Measurements from ENCODE around the gene RFX4.

The RFX4 gene

DNA sequence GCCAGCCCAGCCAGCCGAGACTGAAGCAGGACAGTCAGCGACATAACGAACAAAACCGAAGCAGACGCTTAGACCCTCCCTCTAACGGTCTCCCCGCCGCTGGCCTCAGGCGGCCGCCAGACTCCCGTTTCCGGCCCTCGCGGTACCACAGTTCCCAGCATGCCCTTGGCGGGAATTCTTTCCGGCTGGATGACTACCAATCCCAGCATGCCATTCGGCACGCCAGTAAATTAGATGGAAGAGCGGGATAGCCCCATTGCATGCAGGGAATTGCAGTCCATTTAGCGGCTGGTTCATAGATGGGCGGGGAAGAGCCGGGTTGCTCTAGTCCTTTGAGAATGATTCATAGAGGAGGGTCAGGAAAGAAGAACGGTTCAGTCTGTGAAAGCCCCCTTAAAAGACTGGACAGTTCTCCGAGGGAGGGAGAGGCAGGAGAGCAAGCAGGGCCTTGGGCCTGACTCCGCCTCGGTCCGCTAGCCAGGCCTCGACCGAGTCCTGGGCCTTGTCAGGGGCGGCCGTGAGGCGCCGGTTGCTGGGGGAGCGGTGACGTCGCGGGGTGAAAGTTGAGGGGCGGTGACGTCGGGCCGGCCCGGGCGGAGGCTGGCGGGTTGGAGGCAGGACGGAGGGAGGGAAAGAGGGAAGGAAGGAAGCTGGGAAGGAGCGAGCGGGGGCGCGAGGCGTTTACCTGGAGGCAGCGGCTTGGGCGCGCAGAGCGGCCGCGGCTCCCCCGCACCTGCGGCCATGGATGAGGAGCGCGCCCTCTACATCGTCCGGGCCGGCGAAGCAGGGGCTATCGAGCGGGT, 191.4 kb downstream of the RFX4 start, which contains the start of gene RIC8B:
Gene RIC8B (plus strand): TSS at position 678 of the 803 bp plus-strand sequence. CDS start 64 bp downstream, at position 742.
- Histone ChIP-seq H3K4me3 (peak within 1 kb of the TSS; percentile 95), H3K27ac (peak within 1 kb of the TSS; percentile 97), H3K36me3 (ENCODE audit: insufficient read depth, low read length) (no peaks in the 10 kb centered on the region; the same call in 1 of the 2 replicates), H3K9me3 (ENCODE audit: low read depth, low read length) (no peaks in the 10 kb centered on the region), H3K9ac (ENCODE audit: insufficient read length) (peak within 1 kb of the TSS; percentile 93)
- TF ChIP-seq FOXP2 (optimal IDR thresholded peaks at IDR 0.05; ENCODE audit: control extremely low read depth, extremely low read length, insufficient read depth) = no peak
- peak; percentile 77 for TF ChIP-seq POLR2AphosphoS5 (IDR thresholded peaks at IDR 0.05; ENCODE audit: borderline replicate concordance, low read depth, low read length)
- DNase-seq (ENCODE audit: low read depth, low spot score) = peak; percentile 90

DNA sequence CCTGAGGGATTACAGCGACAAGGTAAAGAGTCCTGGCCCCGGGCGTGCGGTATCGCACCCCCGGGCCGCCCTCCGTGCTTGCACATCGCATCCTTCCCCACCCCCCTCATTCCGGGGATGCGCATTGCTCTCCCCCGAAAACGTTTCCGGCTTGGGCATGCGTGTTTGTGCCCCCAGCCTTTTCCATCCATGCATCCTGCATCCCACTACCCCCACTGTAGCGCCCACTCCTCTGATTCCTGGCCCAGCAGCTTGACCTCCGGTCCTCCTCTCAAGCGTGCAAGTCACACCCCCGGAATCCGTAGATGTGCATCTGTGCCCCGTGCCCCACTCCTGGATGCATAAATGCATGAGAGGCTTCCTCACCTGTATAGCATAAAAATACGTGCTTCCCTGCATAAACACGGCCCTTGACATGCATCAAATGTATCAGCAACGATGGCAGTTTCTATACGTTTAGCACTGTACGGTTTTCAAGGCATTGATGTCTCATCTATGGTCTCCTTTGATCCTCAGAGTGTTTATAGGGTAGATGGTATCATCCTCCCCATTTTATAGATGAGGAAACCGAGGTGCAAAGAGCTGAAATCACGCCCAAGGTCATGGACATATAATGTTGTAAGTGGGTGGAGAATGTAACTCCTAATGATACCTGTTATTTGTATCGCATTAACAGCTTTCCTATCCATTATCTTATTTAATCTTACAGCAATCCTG, 192.2 kb downstream of the RFX4 start:
- TF ChIP-seq POLR2AphosphoS5 (IDR thresholded peaks at IDR 0.05; ENCODE audit: borderline replicate concordance, low read depth, low read length) (no peak), FOXP2 (optimal IDR thresholded peaks at IDR 0.05; ENCODE audit: control extremely low read depth, extremely low read length, insufficient read depth) (no peak), EZH2 (IDR thresholded peaks at IDR 0.05) (no peak)
- H3K27ac ChIP-seq = no peak overlapping the region; the same call in 1 of the 2 replicates
- DNase-seq (ENCODE audit: low read depth, low spot score) = no peak
- H3K9me3 ChIP-seq (ENCODE audit: low read depth, low read length) = no peaks in the 10 kb centered on the region
- peak overlapping the region; percentile 93 for H3K9ac ChIP-seq (ENCODE audit: insufficient read length)
- H3K36me3 ChIP-seq (ENCODE audit: insufficient read depth, low read length) = no peaks in the 10 kb centered on the region; the same call in 1 of the 2 replicates
- peak overlapping the region; percentile 95 for H3K4me3 ChIP-seq

DNA sequence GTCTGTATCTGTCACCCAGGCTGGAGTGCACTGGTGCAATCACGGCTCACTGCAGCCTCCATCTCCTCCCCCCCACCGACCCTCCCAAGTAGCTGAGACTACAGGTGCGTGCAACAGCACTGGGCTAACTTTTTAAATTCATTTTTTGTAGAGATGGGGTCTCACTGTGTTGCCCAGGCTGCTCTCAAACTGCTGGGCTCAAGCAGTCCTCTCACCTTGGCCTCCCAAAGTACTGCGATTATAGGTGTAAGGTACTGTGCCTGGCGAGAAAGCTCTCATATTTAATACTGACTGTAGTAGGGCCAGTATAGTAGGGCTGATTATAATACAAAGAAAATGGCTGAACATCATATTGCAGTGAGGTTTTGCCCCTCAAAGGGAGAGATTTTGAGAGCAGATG, 194.1 kb downstream of the RFX4 start:
- Histone ChIP-seq H3K27ac (no peak overlapping the region), H3K9me3 (ENCODE audit: low read depth, low read length) (no peaks in the 10 kb centered on the region), H3K4me3 (no peak overlapping the region), H3K9ac (ENCODE audit: insufficient read length) (no peak overlapping the region), H3K36me3 (ENCODE audit: insufficient read depth, low read length) (no peaks in the 10 kb centered on the region; the same call in 1 of the 2 replicates)
- no peak for DNase-seq (ENCODE audit: low read depth, low spot score)
- TF ChIP-seq FOXP2 (optimal IDR thresholded peaks at IDR 0.05; ENCODE audit: control extremely low read depth, extremely low read length, insufficient read depth) (no peak), POLR2AphosphoS5 (IDR thresholded peaks at IDR 0.05; ENCODE audit: borderline replicate concordance, low read depth, low read length) (no peak), EZH2 (IDR thresholded peaks at IDR 0.05) (no peak)

DNA sequence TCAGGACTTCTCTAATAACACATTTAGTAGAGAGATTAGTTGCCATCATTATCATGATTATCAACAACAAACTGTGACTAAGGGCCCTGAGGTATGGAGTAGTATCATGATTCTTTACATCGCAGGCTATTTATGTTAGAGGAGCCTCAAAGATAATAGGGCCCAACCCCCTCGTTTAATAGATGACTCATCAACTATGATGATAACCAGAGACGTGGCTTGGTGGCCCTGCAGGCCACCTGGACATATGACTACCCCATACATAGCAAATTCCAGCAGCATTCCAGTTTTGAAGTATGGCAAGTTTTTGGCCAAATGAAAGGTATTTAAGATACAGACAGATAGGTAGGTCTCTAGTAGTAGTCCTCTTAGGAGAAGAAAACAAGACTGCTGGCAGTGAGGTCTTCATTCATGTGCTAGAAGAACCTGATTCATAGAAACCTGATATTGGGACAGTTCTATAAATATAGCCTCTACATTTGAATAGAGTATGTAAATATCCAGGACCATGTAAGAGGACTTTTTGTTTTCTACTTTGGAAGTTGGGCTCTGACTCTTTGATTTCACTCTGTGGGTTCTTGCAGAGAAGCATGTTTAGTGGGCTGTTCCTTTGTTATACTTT, 197.3 kb downstream of the RFX4 start:
- Histone ChIP-seq H3K9ac (ENCODE audit: insufficient read length) (no peak overlapping the region), H3K27ac (no peak overlapping the region), H3K9me3 (ENCODE audit: low read depth, low read length) (no peaks in the 10 kb centered on the region), H3K4me3 (no peak overlapping the region), H3K36me3 (ENCODE audit: insufficient read depth, low read length) (peaks cover 13% of the 10 kb centered on the region)
- TF ChIP-seq FOXP2 (optimal IDR thresholded peaks at IDR 0.05; ENCODE audit: control extremely low read depth, extremely low read length, insufficient read depth) (no peak), POLR2AphosphoS5 (IDR thresholded peaks at IDR 0.05; ENCODE audit: borderline replicate concordance, low read depth, low read length) (no peak), EZH2 (IDR thresholded peaks at IDR 0.05) (no peak)
- DNase-seq (ENCODE audit: low read depth, low spot score) = no peak

DNA sequence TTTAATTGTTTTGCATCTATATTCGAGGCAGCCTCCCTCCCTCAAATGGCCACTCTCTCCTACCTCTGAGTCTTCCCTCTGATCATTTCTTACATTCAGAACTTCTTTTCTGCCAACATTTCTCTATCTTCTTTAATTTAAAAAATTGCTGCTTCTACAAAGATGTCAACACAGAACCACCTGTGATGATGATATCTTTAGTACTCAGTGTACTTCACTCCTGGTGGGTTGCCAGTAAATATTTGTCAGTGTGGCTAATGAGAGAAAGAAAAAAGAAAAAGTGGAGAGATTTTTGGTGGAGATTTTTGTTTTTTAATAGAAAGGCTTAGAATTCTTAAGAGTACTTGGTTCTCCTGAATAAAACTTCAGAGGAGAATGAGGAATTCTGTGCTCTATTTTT, 199.8 kb downstream of the RFX4 start:
- TF ChIP-seq POLR2AphosphoS5 (IDR thresholded peaks at IDR 0.05; ENCODE audit: borderline replicate concordance, low read depth, low read length) (no peak), EZH2 (IDR thresholded peaks at IDR 0.05) (no peak), FOXP2 (optimal IDR thresholded peaks at IDR 0.05; ENCODE audit: control extremely low read depth, extremely low read length, insufficient read depth) (no peak)
- H3K27ac ChIP-seq = no peak overlapping the region
- H3K36me3 ChIP-seq (ENCODE audit: insufficient read depth, low read length) = peaks cover 30% of the 10 kb centered on the region
- no peak overlapping the region for H3K4me3 ChIP-seq
- no peak overlapping the region for H3K9ac ChIP-seq (ENCODE audit: insufficient read length)
- DNase-seq (ENCODE audit: low read depth, low spot score) = no peak
- no peaks in the 10 kb centered on the region for H3K9me3 ChIP-seq (ENCODE audit: low read depth, low read length)

DNA sequence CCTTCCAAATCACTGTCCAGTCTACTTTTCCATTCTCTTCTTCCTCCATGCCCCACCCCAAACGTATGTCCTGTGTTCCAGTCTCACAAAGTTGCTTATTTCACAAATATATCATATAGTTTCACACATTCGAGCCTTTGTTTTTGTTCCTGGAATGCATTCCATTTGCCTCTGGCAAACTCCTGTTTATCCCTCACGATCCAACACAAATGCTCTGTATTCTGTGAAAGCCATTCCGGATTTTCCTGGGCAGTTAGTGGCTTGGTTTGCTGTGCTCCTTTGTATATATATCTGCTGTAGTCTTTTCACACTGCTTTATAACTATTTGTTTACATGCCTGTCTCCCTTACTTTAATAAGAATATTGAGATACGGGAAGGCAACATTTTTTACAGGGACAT, 200.7 kb downstream of the RFX4 start:
- Histone ChIP-seq H3K27ac (no peak overlapping the region), H3K36me3 (ENCODE audit: insufficient read depth, low read length) (peaks cover 36% of the 10 kb centered on the region), H3K9ac (ENCODE audit: insufficient read length) (no peak overlapping the region), H3K4me3 (no peak overlapping the region), H3K9me3 (ENCODE audit: low read depth, low read length) (no peaks in the 10 kb centered on the region)
- TF ChIP-seq EZH2 (IDR thresholded peaks at IDR 0.05) (no peak), FOXP2 (optimal IDR thresholded peaks at IDR 0.05; ENCODE audit: control extremely low read depth, extremely low read length, insufficient read depth) (no peak), POLR2AphosphoS5 (IDR thresholded peaks at IDR 0.05; ENCODE audit: borderline replicate concordance, low read depth, low read length) (no peak)
- DNase-seq (ENCODE audit: low read depth, low spot score) = no peak

DNA sequence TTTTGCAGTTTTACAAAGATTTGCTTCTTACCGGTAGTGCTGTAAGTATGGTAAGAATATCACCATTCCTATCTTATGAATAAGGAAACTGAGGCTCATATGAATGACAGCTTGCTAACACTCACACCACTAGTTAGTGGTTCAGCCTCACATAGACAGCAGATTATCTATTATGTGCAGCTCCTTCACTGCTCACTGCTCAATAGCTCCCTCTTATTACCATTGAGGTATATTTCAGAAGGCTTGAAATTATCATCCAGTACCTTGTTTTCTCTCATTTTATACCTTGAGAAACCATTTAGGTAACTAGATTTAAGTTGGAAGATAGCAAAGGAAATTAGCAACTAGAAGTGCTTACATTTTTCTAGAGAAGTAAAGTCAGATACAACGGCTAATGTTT, 207.2 kb downstream of the RFX4 start:
- Histone ChIP-seq H3K9me3 (ENCODE audit: low read depth, low read length) (peaks cover 5% of the 10 kb centered on the region; the same call in 1 of the 2 replicates), H3K36me3 (ENCODE audit: insufficient read depth, low read length) (peaks cover 85% of the 10 kb centered on the region), H3K27ac (no peak overlapping the region), H3K4me3 (no peak overlapping the region), H3K9ac (ENCODE audit: insufficient read length) (no peak overlapping the region)
- DNase-seq (ENCODE audit: low read depth, low spot score) = no peak
- TF ChIP-seq EZH2 (IDR thresholded peaks at IDR 0.05) (no peak), FOXP2 (optimal IDR thresholded peaks at IDR 0.05; ENCODE audit: control extremely low read depth, extremely low read length, insufficient read depth) (no peak), POLR2AphosphoS5 (IDR thresholded peaks at IDR 0.05; ENCODE audit: borderline replicate concordance, low read depth, low read length) (no peak)

DNA sequence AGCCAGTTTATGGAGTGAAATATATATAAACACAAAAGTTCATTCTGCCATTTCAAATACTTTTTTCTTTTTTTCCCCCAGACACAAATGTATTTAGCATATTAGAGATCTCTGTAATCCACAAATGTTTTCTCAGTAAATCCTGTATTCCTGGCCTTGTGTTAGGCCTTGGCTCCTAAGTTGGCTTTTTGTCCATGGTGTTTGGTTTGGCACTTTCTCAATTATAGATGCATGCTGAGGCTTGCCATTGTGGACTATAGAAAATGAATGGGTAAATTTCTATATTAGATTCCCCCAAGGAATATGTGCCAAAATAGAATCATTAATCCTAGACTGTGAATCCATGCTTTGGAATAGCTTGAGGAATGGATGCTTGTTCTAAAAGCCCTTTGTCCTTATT, 208.7 kb downstream of the RFX4 start:
- no peak overlapping the region for H3K9ac ChIP-seq (ENCODE audit: insufficient read length)
- no peak overlapping the region for H3K4me3 ChIP-seq
- peaks cover 5% of the 10 kb centered on the region; the same call in 1 of the 2 replicates for H3K9me3 ChIP-seq (ENCODE audit: low read depth, low read length)
- DNase-seq (ENCODE audit: low read depth, low spot score) = no peak
- TF ChIP-seq EZH2 (IDR thresholded peaks at IDR 0.05) (no peak), FOXP2 (optimal IDR thresholded peaks at IDR 0.05; ENCODE audit: control extremely low read depth, extremely low read length, insufficient read depth) (no peak), POLR2AphosphoS5 (IDR thresholded peaks at IDR 0.05; ENCODE audit: borderline replicate concordance, low read depth, low read length) (no peak)
- H3K36me3 ChIP-seq (ENCODE audit: insufficient read depth, low read length) = peaks cover 77% of the 10 kb centered on the region
- H3K27ac ChIP-seq = no peak overlapping the region

Data from SK-N-MC (cell line).